Central memory CD4-positive, alpha-beta T cell (primary cell): Measurements from ENCODE around the gene MAS1L.

ENCODE experiments used
- DNase-seq: peaks from one replicate; pipeline ENCODE4 v3.0.0; 2022
- total RNA-seq, 3 experiments: gene quantifications; one replicate each; lab custom pipeline; 2026; lab: John Stamatoyannopoulos, UW

MAS1L gene, protein sequence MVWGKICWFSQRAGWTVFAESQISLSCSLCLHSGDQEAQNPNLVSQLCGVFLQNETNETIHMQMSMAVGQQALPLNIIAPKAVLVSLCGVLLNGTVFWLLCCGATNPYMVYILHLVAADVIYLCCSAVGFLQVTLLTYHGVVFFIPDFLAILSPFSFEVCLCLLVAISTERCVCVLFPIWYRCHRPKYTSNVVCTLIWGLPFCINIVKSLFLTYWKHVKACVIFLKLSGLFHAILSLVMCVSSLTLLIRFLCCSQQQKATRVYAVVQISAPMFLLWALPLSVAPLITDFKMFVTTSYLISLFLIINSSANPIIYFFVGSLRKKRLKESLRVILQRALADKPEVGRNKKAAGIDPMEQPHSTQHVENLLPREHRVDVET
- total RNA-seq, result 0 reads per million in 3 experiments

GRCh38 chr6:29487660-29488059, at the start of gene MAS1L:
Gene MAS1L, minus strand, starts transcription at chr6:29487956. Its CDS starts 54 bp downstream, at chr6:29487902.
- DNase-seq, result no peak

- DNase-seq, result no peak
Measured at GRCh38 chr6:29532320-29532951, 44.7 kb upstream of the MAS1L start.

DNA sequence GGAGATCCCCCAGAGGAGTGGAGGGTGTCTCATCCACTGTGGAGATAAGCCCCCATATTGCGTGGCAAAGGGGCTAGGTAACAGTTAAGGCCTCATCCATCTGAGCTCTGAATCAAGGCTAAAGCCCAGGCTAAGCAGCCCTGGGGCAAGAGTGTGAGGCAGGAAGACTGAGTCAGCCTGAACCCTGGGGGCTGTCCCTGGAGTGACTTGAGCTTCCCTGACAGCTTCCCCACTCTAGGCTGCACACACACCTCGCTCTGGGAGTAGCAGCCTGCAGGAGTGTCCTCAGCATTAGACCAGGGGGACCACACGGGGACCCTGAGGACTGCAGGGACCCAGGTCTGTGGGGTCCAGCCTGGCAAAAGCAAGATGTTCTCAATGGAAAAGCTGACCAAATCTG, 43.9 kb upstream of the MAS1L start:
- no peak for DNase-seq

DNA sequence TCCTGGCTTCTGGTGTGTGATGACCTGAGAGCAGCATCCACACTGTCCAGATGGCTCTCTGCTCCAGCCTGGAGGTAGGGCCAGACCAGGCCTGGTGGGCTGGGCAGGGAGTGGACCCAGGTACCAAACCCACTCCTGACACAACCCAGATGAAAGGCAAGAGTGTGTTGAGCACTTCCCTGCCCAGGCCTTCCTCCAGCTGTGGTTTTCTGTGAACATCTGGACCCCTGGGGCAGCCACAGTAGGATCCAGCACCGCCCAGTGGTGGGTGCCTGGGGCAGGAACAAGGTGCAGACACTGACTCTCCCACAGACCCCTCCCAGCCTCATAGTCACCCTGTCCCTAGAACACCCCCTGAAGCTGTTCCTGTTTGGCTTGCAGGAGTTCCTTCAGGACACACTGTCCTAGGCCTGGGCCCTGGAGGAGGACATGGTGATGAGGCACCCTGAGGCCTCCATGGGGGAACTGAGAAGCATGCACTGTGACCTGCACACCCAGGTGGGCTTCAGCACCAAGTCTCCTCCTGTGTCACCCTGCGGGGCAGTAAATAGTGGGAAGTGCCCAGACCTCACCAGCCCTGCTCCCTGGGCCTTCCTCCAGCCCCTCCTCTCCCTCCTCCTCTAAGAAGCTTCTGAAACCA, 43.0 kb upstream of the MAS1L start:
- no peak for DNase-seq

DNA sequence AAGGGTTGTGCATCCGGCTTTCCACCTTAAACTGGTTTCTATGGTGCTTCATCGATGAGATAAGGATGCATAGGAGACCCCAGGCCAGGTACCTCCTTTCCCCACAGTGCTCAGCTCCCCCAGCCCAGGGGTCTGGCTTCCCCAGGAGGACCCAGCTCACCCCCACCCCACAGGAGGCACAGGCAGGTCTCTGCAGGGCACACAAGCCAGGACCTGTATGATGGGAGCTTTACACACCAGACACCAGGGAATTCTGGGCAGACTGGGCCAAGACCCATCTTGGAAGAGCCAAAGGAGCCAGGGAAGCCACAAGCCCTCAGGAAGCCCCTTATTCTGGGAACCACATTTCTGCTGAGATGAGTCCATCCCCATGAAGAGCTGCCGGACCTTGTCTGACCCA, 42.2 kb upstream of the MAS1L start:
- no peak for DNase-seq

- DNase-seq, result no peak
Measured at GRCh38 chr6:29528988-29529560, 41.3 kb upstream of the MAS1L start.

DNA sequence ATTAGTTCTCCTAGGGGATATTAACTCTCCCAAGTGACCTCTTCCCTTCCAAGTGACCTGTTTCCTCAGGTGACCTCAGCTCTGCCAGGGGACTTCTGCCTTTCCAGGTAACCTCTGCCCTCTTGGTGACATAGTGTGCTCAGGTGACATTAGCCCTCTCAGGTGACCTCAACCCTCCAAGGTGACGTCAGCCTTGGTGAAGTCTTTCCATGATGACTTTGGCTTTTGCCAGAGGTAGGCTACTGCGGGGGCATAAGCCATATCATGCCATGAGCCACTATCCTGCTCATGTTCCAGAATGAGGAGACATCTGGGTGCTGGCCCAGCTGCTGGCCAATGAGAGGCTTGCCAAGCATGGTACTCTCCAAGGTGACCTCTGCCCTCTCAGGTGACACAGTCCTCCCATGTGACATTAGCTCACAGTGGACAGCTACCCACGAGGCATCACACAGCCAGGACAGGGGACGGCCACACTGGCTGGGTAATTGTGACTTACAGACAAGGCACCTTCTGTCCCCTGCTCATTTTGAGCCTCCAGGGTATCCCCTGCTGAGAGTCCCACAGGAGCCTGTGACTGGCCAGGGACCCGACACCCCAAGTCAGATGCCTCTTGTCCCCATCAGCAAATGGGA, 40.7 kb upstream of the MAS1L start:
- DNase-seq, result no peak

DNA sequence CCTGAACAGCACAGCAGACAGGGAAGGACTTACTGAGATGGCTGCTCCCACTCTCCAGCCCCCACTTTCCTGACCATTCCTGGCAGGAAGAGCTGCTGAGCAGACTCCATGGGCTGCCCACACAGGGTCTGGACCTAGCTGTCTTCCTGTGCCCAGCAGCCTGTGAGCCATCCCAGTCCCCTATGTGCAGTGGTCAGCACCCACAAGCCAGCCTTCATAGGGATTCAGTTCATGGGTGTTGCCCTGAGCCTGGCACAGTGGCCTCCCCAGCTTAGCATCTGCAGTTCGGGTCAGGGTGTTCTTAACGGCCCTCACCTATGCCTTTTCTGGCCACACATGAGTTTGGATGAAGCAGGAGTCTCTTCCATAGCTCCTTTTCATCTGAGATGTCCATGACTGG, 39.8 kb upstream of the MAS1L start:
- no peak for DNase-seq

GRCh38 chr6:29527126-29527525, 39.4 kb upstream of the MAS1L start:
- no peak for DNase-seq

GRCh38 chr6:29525311-29525639, 37.5 kb upstream of the MAS1L start:
- DNase-seq, result no peak

DNA sequence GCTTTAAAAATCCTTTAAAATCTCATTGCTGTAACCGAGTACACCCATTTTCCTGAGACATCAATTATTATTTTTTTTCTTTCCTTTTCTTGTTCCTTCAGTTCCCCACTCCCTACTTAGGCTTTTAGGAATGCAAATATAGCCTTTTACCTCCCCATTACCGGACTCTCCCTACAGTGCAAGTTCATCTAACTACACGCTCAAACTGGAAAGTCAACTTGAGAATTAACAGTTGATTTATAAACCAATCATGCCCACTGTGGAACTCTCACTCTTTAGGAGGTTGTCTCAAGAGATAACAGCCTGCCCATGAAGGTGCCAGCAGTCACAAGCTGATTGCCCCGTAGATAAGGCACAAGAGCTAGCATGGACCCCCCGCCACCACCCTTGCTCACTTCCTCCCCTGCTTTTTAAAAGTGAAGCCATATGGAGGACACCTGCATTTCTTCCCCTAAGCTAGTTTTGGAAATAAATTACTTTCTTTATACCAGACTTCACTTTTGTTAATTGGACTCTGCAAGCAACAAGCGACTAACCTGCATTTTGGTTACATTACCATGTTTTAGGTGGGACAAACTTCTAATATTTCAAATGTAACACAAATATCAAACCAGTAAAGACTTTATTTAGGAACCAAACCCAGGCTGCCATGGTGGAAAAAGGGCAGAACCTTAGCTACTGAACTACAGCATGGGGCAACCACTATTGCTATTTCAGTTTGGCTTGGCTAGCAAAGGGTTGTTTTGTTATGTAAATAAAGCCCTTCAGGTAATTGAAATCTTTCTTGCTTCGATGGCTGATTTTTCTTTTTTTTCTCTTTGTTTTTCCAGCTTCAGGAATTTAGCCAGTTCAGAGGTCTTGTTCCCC, 36.9 kb upstream of the MAS1L start:
- no peak for DNase-seq

GRCh38 chr6:29524044-29524443, 36.3 kb upstream of the MAS1L start:
- DNase-seq, result no peak

DNA sequence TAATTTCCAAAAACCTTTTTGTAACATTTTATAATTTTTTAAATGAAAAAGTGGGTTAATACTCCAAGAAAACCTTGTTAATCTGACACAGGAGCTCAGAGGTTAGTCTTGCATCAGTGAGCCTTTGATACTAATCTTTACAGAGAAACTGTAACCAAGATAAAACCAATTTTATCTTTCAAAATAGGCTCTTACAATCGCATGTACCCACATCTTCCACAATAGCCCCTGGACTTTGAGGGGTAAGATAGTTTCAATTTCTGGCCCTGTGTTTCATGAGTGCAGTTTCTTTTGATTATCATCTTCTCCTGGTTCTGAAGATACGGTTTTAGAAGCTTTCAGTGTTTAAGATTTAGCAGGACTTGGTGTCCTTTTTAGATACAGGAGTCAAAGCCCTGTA, 34.5 kb upstream of the MAS1L start:
- no peak for DNase-seq

DNA sequence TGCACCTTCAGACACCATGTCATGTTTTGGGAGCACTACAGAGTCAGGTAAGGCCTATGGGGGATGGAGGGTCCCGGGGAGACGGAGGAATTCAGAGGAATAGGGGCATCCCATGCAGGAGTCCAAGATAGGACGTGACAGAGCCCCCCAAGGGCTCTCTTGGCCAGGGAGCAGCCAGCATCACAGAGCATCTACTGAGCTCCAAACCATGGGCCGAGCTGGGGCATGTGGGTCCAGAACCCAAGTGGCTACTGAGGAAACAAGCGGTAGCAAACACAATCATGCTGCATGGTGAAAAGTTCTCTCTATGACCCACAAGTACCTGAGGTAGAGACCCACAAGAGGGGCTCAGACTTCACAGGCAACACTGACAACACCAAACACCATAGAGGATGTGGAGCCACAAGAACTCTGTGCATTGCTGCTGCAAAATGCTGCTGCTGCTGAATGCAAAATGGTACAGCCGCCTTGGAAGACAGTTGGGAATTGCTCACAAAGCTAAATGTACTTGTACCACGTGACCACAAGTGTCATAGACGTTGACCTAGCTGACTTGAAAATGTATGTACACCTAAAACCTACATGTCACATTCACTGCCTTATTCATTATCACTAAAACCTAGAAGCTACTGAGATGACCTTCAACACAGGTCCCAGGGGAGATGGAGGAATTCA, 33.4 kb upstream of the MAS1L start:
- no peak for DNase-seq

GRCh38 chr6:29520232-29520631, 32.5 kb upstream of the MAS1L start:
- no peak for DNase-seq

DNA sequence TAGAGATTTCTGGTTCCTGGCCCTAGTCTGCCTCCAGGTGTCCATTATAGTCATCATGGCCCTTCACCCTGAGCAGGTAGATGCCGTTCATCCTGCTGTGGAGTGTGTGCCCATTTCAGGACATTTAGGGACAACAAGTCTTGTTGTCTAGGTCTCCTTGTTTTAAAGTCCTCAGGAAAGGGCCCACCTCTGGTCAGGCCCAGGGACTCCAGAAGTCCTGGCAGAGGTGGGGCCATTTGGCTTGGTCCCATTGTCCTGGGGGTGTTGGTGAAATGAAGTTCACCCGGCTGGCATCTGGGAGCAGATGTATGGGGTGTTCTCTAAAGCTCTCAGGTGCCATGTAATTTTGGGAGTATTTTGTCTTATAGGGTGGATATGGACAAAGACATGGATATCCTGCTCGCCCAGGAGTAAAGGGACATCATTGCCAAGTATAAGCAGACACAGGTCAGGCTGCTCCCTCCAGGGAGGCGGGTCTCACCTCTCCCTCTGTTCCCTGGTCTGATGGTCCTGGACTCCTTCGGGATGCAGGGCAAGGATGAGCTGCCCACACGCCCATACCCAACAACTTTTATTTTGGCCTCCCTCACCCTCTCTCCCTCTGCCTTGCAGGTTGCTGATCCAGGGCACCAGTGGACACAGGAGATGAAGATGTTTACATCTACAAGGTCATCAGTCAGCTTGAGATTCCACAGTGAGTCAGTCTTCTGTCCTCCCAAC, 31.7 kb upstream of the MAS1L start:
- no peak for DNase-seq

- no peak for DNase-seq
Measured at GRCh38 chr6:29517728-29518440, 30.1 kb upstream of the MAS1L start.

DNA sequence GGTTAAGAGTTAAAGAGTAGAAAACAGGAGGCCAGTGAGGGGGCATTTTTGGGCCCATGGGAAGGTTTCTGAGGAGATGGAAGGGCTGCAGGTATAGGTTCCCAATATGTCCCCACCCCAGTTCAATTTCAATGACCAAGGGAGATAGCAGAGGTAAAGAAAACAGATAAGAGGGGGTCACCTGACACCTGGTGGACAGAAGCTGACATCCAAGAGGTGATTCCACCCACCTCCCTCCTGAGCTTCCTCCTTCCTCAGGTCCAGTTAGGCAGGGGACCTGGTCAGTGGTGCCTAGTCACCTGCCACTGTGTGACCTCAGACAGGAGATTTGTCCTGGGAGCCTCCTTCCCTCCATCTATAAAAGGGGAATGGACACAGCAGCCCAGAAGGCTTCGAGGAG, 29.5 kb upstream of the MAS1L start:
- no peak for DNase-seq

DNA sequence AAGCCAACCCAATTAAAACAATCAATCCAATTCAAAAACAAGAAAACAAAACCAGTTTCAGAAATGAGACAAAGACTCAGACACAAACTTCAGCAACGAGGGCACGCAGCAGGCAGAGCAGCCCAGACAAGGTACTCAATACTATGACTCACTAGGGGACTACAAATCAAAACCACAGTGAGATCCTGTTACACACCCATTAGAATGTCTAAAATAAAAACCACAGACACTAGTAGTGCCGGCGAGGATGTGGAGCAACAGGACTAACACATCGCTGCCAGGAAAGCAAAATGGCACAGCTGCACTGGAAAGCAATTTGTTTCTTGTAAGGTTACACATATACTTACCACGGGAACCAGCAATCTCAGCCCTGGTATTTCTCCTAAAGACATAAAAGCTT, 28.4 kb upstream of the MAS1L start:
- DNase-seq, result peak; percentile 34

GRCh38 chr6:29510746-29511300, 23.1 kb upstream of the MAS1L start:
- no peak for DNase-seq
